H54 (cell line): Measurements from ENCODE around the gene THSD7B.
A peak's percentile ranks its signal among the peaks of the same experiment; 100 is the strongest.

ENCODE experiments used
- DNase-seq: peaks from one replicate; pipeline ENCODE4 v3.0.0; 2011; ENCODE audit warnings: low spot score, mixed read lengths; ENCODE audit not compliant: insufficient read length
- FAIRE-seq: peaks from 3 replicates; lab custom pipeline; 2011; peaks lifted over from hg19 to GRCh38; lab: Jason Lieb, UNC
- POLR2A ChIP-seq: IDR thresholded peaks from 2 replicates; pipeline ENCODE4 v1.6.1; 2011; ENCODE audit warnings: low read depth, mild to moderate bottlenecking, low read length

Gene THSD7B

GRCh38 chr2:137238065-137238464, 472.7 kb downstream of the THSD7B start:
- DNase-seq (no peak), FAIRE-seq (no peak)
- no peak for TF ChIP-seq POLR2A

GRCh38 chr2:137249463-137250130, 484.3 kb downstream of the THSD7B start:
- DNase-seq, result no peak
- no peak for FAIRE-seq
- no peak for TF ChIP-seq POLR2A

- FAIRE-seq (no peak), DNase-seq (no peak)
- TF ChIP-seq POLR2A, result no peak
Observed at GRCh38 chr2:137250401-137250800, 485.1 kb downstream of the THSD7B start.

- no peak for FAIRE-seq
- no peak for TF ChIP-seq POLR2A
Observed at GRCh38 chr2:137251045-137251444, 485.7 kb downstream of the THSD7B start.

GRCh38 chr2:137252934-137253333, 487.6 kb downstream of the THSD7B start:
- DNase-seq (no peak), FAIRE-seq (peak; percentile 74)
- no peak for TF ChIP-seq POLR2A

More at GRCh38 chr2:137251045-137251444, 485.7 kb downstream of the THSD7B start:
- DNase-seq, result no peak

GRCh38 chr2:137254052-137254451, 488.7 kb downstream of the THSD7B start:
- TF ChIP-seq POLR2A, result no peak
- DNase-seq, result no peak
- no peak for FAIRE-seq

GRCh38 chr2:137255345-137255744, 490.0 kb downstream of the THSD7B start:
- FAIRE-seq (no peak), DNase-seq (no peak)
- TF ChIP-seq POLR2A, result no peak

GRCh38 chr2:137255990-137256389, 490.6 kb downstream of the THSD7B start:
- FAIRE-seq (no peak), DNase-seq (peak; percentile 4)

GRCh38 chr2:137261881-137262585, 496.7 kb downstream of the THSD7B start:
- no peak for TF ChIP-seq POLR2A
- DNase-seq (no peak), FAIRE-seq (no peak)

More at GRCh38 chr2:137255990-137256389, 490.6 kb downstream of the THSD7B start:
- no peak for TF ChIP-seq POLR2A

GRCh38 chr2:137262594-137262993, 497.2 kb downstream of the THSD7B start:
- no peak for DNase-seq
- no peak for FAIRE-seq
- no peak for TF ChIP-seq POLR2A

- FAIRE-seq, result no peak
- no peak for DNase-seq
- no peak for TF ChIP-seq POLR2A
Observed at GRCh38 chr2:137287913-137288639, 522.7 kb downstream of the THSD7B start.

- DNase-seq (no peak), FAIRE-seq (no peak)
- TF ChIP-seq POLR2A, result no peak
Observed at GRCh38 chr2:137291836-137292570, 526.7 kb downstream of the THSD7B start.

- no peak for FAIRE-seq
- DNase-seq, result no peak
- no peak for TF ChIP-seq POLR2A
Observed at GRCh38 chr2:137298377-137298776, 533.0 kb downstream of the THSD7B start.
